K562 (cell line): ENCODE data around the gene VWA7. TPM values are rescaled to one million over a fixed set of nuclear protein-coding genes. Genes with fewer than 3 reads are reported as not detected.

Source experiments
- BHLHE40 ChIP-seq: IDR thresholded peaks from 2 replicates; pipeline ENCODE4 v1.6.1; 2011; ENCODE audit warnings: low read length, improper control_type of control experiment
- CBX1 ChIP-seq: sonication (generic); IDR thresholded peaks from 2 replicates; pipeline ENCODE4 v1.6.1; 2016; ENCODE audit warnings: antibody characterized with exemption, low read depth, mild to moderate bottlenecking
- FOXM1 ChIP-seq, 2 experiments: fragments of 450-650 bp in 1 of 2; sonication (generic) in 1 of 2; formaldehyde crosslinking in 1 of 2; IDR thresholded peaks; 2 replicates each; pipeline versions ENCODE4 v1.6.1 to v1.9.0; 2017 to 2022; ENCODE audit warnings: low read depth in 2 of 2, mild to moderate bottlenecking in 2 of 2, missing genetic modification reagents in 1 of 2, moderate library complexity in 1 of 2
- FOXP4 ChIP-seq: sonication (generic); formaldehyde crosslinking; IDR thresholded peaks from 2 replicates; pipeline ENCODE4 v1.8.0; 2022; ENCODE audit warnings: mild to moderate bottlenecking, missing genetic modification reagents, borderline replicate concordance
- HDAC1 ChIP-seq, 2 experiments: fragments of 450-650 bp; IDR thresholded peaks; 2 replicates each; pipeline ENCODE4 v1.6.1; 2016 to 2017; ENCODE audit warnings: inconsistent platforms in 1 of 2, mild to moderate bottlenecking in 1 of 2, moderate library complexity in 1 of 2
- ID3 ChIP-seq, 2 experiments: fragments of 250-450 bp in 1 of 2; fragments of 450-650 bp in 1 of 2; sonication (Bioruptor Pico) in 1 of 2; IDR thresholded peaks; 2 replicates each; pipeline versions ENCODE4 v1.6.1 to v1.8.0; 2016 to 2021; ENCODE audit warnings: mild to moderate bottlenecking in 2 of 2, moderate library complexity in 2 of 2, missing compliant biosample characterization in 1 of 2, missing genetic modification characterization in 1 of 2
- MAFF ChIP-seq: IDR thresholded peaks from 2 replicates; pipeline ENCODE4 v1.6.1; 2012; ENCODE audit warnings: low read length, improper control_type of control experiment
- MCM5 ChIP-seq: fragments of 450-650 bp; IDR thresholded peaks from 2 replicates; pipeline ENCODE4 v1.6.1; 2016; ENCODE audit warnings: low read depth
- MCM7 ChIP-seq, 2 experiments: fragments of 450-650 bp; IDR thresholded peaks; 2 replicates each; pipeline ENCODE4 v1.6.1; 2016 to 2018
- MXI1 ChIP-seq: IDR thresholded peaks from 2 replicates; pipeline ENCODE4 v1.6.1; 2011; ENCODE audit warnings: low read depth, mild to moderate bottlenecking, improper control_type of control experiment, low read length
- OTX1 ChIP-seq: fragments of 450-650 bp; formaldehyde crosslinking; IDR thresholded peaks from 2 replicates; pipeline ENCODE4 v1.4.0; 2022; ENCODE audit warnings: mild to moderate bottlenecking
- PHB ChIP-seq: fragments of 250-450 bp; sonication (Bioruptor Pico); IDR thresholded peaks from 2 replicates; pipeline ENCODE4 v1.5.0; 2021
- PHB2 ChIP-seq: fragments of 450-650 bp; IDR thresholded peaks from 2 replicates; pipeline ENCODE4 v1.6.1; 2017; ENCODE audit warnings: low read depth
- PHF21A ChIP-seq: fragments of 450-650 bp; IDR thresholded peaks from 2 replicates; pipeline ENCODE4 v1.6.1; 2017; ENCODE audit warnings: low read depth, borderline replicate concordance
- PPARD ChIP-seq: fragments of 250-450 bp; sonication (Bioruptor Pico); IDR thresholded peaks from 2 replicates; pipeline ENCODE4 v1.8.0; 2022; ENCODE audit warnings: inconsistent platforms, mild to moderate bottlenecking, moderate library complexity
- RBM25 ChIP-seq: fragments of 200-400 bp; formaldehyde crosslinking; IDR thresholded peaks from 2 replicates; pipeline ENCODE4 v1.6.1; 2018; ENCODE audit warnings: low read length, low read depth, moderate library complexity; ENCODE audit not compliant: severe bottlenecking
- SREBF2 ChIP-seq: sonication (generic); formaldehyde crosslinking; IDR thresholded peaks from 2 replicates; pipeline ENCODE4 v1.4.0; 2020; ENCODE audit warnings: mild to moderate bottlenecking, missing genetic modification reagents
- SRF ChIP-seq, 2 experiments: fragments of 250-450, 450-650 bp in 1 of 2; sonication (Bioruptor Pico) in 1 of 2; sonication (generic) in 1 of 2; formaldehyde crosslinking; IDR thresholded peaks; 2 replicates each; pipeline versions ENCODE4 v1.5.0 to v1.5.1; 2020 to 2022; ENCODE audit warnings: mild to moderate bottlenecking in 1 of 2, missing genetic modification reagents in 1 of 2
- STAT5B ChIP-seq: fragments of 250-450 bp; sonication (Bioruptor Pico); IDR thresholded peaks from 2 replicates; pipeline ENCODE4 v1.8.0; 2021; ENCODE audit warnings: mild to moderate bottlenecking, inconsistent platforms
- ZNF143 ChIP-seq: sonication (generic); formaldehyde crosslinking; IDR thresholded peaks from 2 replicates; pipeline ENCODE4 v1.9.0; 2022; ENCODE audit warnings: mild to moderate bottlenecking, missing genetic modification reagents
- ZNF354B ChIP-seq: fragments of 250-450 bp; sonication (Bioruptor Pico); IDR thresholded peaks from 2 replicates; pipeline ENCODE4 v1.4.0; 2020
- ZNF444 ChIP-seq: fragments of 250-450 bp; sonication (Bioruptor Pico); IDR thresholded peaks from 2 replicates; pipeline ENCODE4 v1.4.0; 2020; ENCODE audit warnings: mild to moderate bottlenecking, moderate library complexity
- ZNF717 ChIP-seq: fragments of 250-450 bp; sonication (Bioruptor Pico); IDR thresholded peaks from 2 replicates; pipeline ENCODE4 v1.5.0; 2021
- ZSCAN32 ChIP-seq: fragments of 450-650 bp; formaldehyde crosslinking; IDR thresholded peaks from 2 replicates; pipeline ENCODE4 v1.4.0; 2020; ENCODE audit warnings: mild to moderate bottlenecking, moderate library complexity
- polyA plus RNA-seq, 8 experiments: library from polyadenylated mRNA; depleted of rRNA in 4 of 8; stranded (reverse) in 5 of 8; unstranded in 3 of 8; fragments of >200 nt; fragmentation: Nextera tagmentation in 2 of 8; fragmentation: Illumina TruSeq in 1 of 8; extraction: Ambion mirVana in 2 of 8; extraction: Trizol in 1 of 8; gene quantifications; 2 replicates each; pipeline versions ENCODE4 v1.2.1 to v1.2.3, GENCODE V29; 2011 to 2014; ENCODE audit warnings: inconsistent platforms in 1 of 8, missing spikeins in 1 of 8
- total RNA-seq, 7 experiments: library from RNA; depleted of rRNA in 6 of 7; stranded (reverse); fragments of >200 nt in 6 of 7; fragmentation: Illumina TruSeq in 2 of 7; extraction: Trizol in 2 of 7; gene quantifications; 2 replicates each; pipeline versions ENCODE4 v1.2.1 to v1.2.3, GENCODE V29; 2011 to 2021; ENCODE audit warnings: low replicate concordance in 1 of 7
- TF ChIP-seq, protein P1 (sequence below): fragments of 150-350 bp; IDR thresholded peaks from 2 replicates; pipeline ENCODE4 v1.6.1; 2014; ENCODE audit warnings: low read depth, mild to moderate bottlenecking, low read length, borderline replicate concordance

Gene VWA7
- total and polyA plus RNA-seq, 9 of the 15 experiments (the other 6 are each of a cell fraction or from before 2014, with no cell fraction given), result 0.18 to 2.9 (median 0.95) TPM

- TF ChIP-seq, protein P1, sequence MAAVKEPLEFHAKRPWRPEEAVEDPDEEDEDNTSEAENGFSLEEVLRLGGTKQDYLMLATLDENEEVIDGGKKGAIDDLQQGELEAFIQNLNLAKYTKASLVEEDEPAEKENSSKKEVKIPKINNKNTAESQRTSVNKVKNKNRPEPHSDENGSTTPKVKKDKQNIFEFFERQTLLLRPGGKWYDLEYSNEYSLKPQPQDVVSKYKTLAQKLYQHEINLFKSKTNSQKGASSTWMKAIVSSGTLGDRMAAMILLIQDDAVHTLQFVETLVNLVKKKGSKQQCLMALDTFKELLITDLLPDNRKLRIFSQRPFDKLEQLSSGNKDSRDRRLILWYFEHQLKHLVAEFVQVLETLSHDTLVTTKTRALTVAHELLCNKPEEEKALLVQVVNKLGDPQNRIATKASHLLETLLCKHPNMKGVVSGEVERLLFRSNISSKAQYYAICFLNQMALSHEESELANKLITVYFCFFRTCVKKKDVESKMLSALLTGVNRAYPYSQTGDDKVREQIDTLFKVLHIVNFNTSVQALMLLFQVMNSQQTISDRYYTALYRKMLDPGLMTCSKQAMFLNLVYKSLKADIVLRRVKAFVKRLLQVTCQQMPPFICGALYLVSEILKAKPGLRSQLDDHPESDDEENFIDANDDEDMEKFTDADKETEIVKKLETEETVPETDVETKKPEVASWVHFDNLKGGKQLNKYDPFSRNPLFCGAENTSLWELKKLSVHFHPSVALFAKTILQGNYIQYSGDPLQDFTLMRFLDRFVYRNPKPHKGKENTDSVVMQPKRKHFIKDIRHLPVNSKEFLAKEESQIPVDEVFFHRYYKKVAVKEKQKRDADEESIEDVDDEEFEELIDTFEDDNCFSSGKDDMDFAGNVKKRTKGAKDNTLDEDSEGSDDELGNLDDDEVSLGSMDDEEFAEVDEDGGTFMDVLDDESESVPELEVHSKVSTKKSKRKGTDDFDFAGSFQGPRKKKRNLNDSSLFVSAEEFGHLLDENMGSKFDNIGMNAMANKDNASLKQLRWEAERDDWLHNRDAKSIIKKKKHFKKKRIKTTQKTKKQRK, result no peak
- TF ChIP-seq SREBF2 (0 out of 2 replicates have a peak, but pooled peaks have one; percentile 69), ZNF354B (CRISPR knock-in tag) (no peak), MAFF (no peak), SRF (CRISPR knock-in tag; IDR thresholded peaks at IDR 0.05) (0 out of 4 replicates have a peak, but pooled peaks of 1 of the 2 experiments have one; percentile 24), HDAC1 (IDR thresholded peaks at IDR 0.05) (no peak), CBX1 (no peak), BHLHE40 (no peak; the same call in 1 of the 2 replicates), MCM5 (no peak), STAT5B (CRISPR knock-in tag) (no peak), ZNF143 (CRISPR knock-in tag) (no peak), MCM7 (IDR thresholded peaks at IDR 0.05) (no peak), OTX1 (CRISPR knock-in tag) (no peak), ID3 (CRISPR knock-in tag; IDR thresholded peaks at IDR 0.05) (no peak), ID3 (tag; IDR thresholded peaks at IDR 0.05) (peak; percentile 71; the same call in 1 of the 2 replicates), ZNF444 (CRISPR knock-in tag) (no peak), MXI1 (no peak), PHF21A (no peak), RBM25 (no peak), ZNF717 (CRISPR knock-in tag) (0 out of 2 replicates have a peak, but pooled peaks have one; percentile 49), PHB2 (no peak), PPARD (CRISPR knock-in tag) (no peak), PHB (CRISPR knock-in tag) (no peak), FOXP4 (CRISPR knock-in tag) (peak; percentile 78; the same call in 1 of the 2 replicates), FOXM1 (IDR thresholded peaks at IDR 0.05; ENCODE audit: low read depth) (no peak), FOXM1 (CRISPR knock-in tag; IDR thresholded peaks at IDR 0.05; ENCODE audit: low read depth) (0 out of 2 replicates have a peak, but pooled peaks have one; percentile 2), ZSCAN32 (CRISPR knock-in tag) (0 out of 2 replicates have a peak, but pooled peaks have one; percentile 25)
These were observed 40.3 kb downstream of the VWA7 start (continued) for GRCh38 chr6:31736768-31737314.
